22Rv1 (cell line): ENCODE data around the gene KRTAP10-9.

Source experiments
- CTCF ChIP-seq: fragments of 450-650 bp; IDR thresholded peaks from 2 replicates; pipeline ENCODE4 v1.5.1; 2017; ENCODE audit warnings: mild to moderate bottlenecking
- ZFX ChIP-seq: fragments of 450-650 bp; IDR thresholded peaks from 2 replicates; pipeline ENCODE4 v1.6.1; 2017; ENCODE audit warnings: antibody characterized with exemption, borderline replicate concordance

GRCh38 chr21:44599264-44600029 is 27.4 kb upstream of the KRTAP10-9 start:
- TF ChIP-seq CTCF: no peak
- no peak for TF ChIP-seq ZFX
